K562 (cell line): ENCODE measurements around the gene SDK1. TPM values are rescaled to one million over a fixed set of nuclear protein-coding genes. Genes with fewer than 3 reads are reported as not detected.

Experiments used
- ATAC-seq: fragments of 200-7000 bp; cut with Tn5 transposase; 3 replicates; pipeline ENCODE4 v1.9.1; 2020; ENCODE audit warnings: moderate library complexity
- BruUV-seq: library from RNA; stranded (reverse); fragments of 400-500 nt; replicated peaks from 2 replicates; lab custom pipeline; 2021; lab: Mats Ljungman, UMichigan
- CTCF ChIA-PET: fragments of 300-600 bp; formaldehyde crosslinking; extraction: SDS; loops from one replicate; lab custom pipeline; 2021; ENCODE audit warnings: low intra/inter-chr PET ratio; lab: Yijun Ruan, JAX
- POLR2A ChIA-PET: fragments of 300-600, 350-650 bp; sonication (Branson Sonifier 250); formaldehyde crosslinking; extraction: SDS; loops from one replicate; lab custom pipeline; 2021; ENCODE audit warnings: antibody characterized with exemption, inconsistent platforms; lab: Yijun Ruan, JAX
- DNase-seq, 4 experiments: peaks; one replicate each; pipeline versions ENCODE4 v3.0.0 to v3.0.0-alpha.2; 2011 to 2018; ENCODE audit warnings: low spot score in 3 of 4, mixed read lengths in 3 of 4; ENCODE audit errors: extremely low read depth in 1 of 4
- FAIRE-seq: peaks from 2 replicates; lab custom pipeline; 2011; peaks lifted over from hg19 to GRCh38; lab: Jason Lieb, UNC
- H2AFZ ChIP-seq: 2 replicates; pipeline ENCODE4 v1.6.0; 2011; ENCODE audit warnings: low read depth, low read length, control low read depth, inconsistent platforms
- H3K27ac ChIP-seq: fragments of 200-600 bp; 3 replicates; pipeline ENCODE4 v1.8.0; 2011; ENCODE audit warnings: low read depth, mild to moderate bottlenecking, control low read depth, inconsistent platforms, low read length, moderate library complexity, mixed read lengths; ENCODE audit errors: extremely low read depth
- H3K27me3 ChIP-seq, 2 experiments: fragments of 300-600 bp in 1 of 2; 2 replicates in 1 of 2; 3 replicates in 1 of 2; pipeline versions ENCODE4 v1.6.0 to v1.8.0; 2011; ENCODE audit warnings: inconsistent platforms in 2 of 2, low read length in 2 of 2, mild to moderate bottlenecking in 1 of 2, mixed read lengths in 1 of 2, moderate library complexity in 1 of 2; ENCODE audit not compliant: control insufficient read depth in 2 of 2, insufficient read depth in 2 of 2
- H3K36me3 ChIP-seq: fragments of 300-600 bp; 3 replicates; pipeline ENCODE4 v1.8.0; 2011; ENCODE audit warnings: mild to moderate bottlenecking, low read length, inconsistent platforms; ENCODE audit not compliant: control insufficient read depth, insufficient read depth
- H3K4me1 ChIP-seq, 2 experiments: fragments of 200-600 bp in 1 of 2; replicated peaks in 1 of 2; 2 replicates in 1 of 2; 3 replicates in 1 of 2; pipeline versions ENCODE4 v1.5.1 to v1.8.0; 2011; ENCODE audit warnings: inconsistent platforms in 2 of 2, low read length in 2 of 2, mild to moderate bottlenecking in 1 of 2, mixed read lengths in 1 of 2, moderate library complexity in 1 of 2; ENCODE audit not compliant: control insufficient read depth in 2 of 2, insufficient read depth in 2 of 2
- H3K4me2 ChIP-seq: 2 replicates; pipeline ENCODE4 v1.6.1; 2011; ENCODE audit warnings: low read length, control low read depth, inconsistent platforms, mixed read lengths; ENCODE audit not compliant: insufficient read depth
- H3K4me3 ChIP-seq: fragments of 200-600 bp; sonication (generic), shearing (Covaris generic); 2 replicates; pipeline ENCODE4 v1.5.1; 2016; ENCODE audit warnings: control low read depth, inconsistent platforms
- H3K79me2 ChIP-seq: fragments of 200-600 bp; 3 replicates; pipeline ENCODE4 v1.8.0; 2011; ENCODE audit warnings: low read length, inconsistent platforms; ENCODE audit not compliant: control insufficient read depth, insufficient read depth
- H3K9ac ChIP-seq, 2 experiments: 2 replicates each; pipeline versions ENCODE4 v1.6.0 to v1.6.1; 2011; ENCODE audit warnings: low read depth in 2 of 2, low read length in 2 of 2, control low read depth in 1 of 2, inconsistent platforms in 1 of 2, mild to moderate bottlenecking in 1 of 2, mixed read lengths in 1 of 2; ENCODE audit not compliant: insufficient read depth in 1 of 2
- H3K9me1 ChIP-seq: one replicate; pipeline ENCODE4 v1.6.0; 2011; ENCODE audit warnings: inconsistent platforms, mild to moderate bottlenecking, low read length, moderate library complexity; ENCODE audit not compliant: control insufficient read depth, insufficient read depth
- H3K9me3 ChIP-seq: replicated peaks from 2 replicates; pipeline ENCODE4 v1.5.1; 2011; ENCODE audit warnings: low read depth, low read length, inconsistent platforms; ENCODE audit not compliant: control insufficient read depth, insufficient read depth
- H4K20me1 ChIP-seq: replicated peaks from 2 replicates; pipeline ENCODE4 v1.6.1; 2011; ENCODE audit warnings: low read length, inconsistent platforms, mixed read lengths; ENCODE audit not compliant: control insufficient read depth, insufficient read depth
- ARNT ChIP-seq, 2 experiments: fragments of 450-650 bp; IDR thresholded peaks; 2 replicates each; pipeline ENCODE4 v1.6.1; 2016; ENCODE audit warnings: mild to moderate bottlenecking in 1 of 2
- E2F8 ChIP-seq: fragments of 450-650 bp; IDR thresholded peaks from 2 replicates; pipeline ENCODE4 v1.7.1; 2018; ENCODE audit warnings: mild to moderate bottlenecking, low read depth; ENCODE audit not compliant: partially characterized antibody
- TCF15 ChIP-seq: fragments of 250-450 bp; sonication (Bioruptor Pico); IDR thresholded peaks from 2 replicates; pipeline ENCODE4 v1.8.0; 2022; ENCODE audit warnings: moderate library complexity, mild to moderate bottlenecking, inconsistent platforms
- WGBS: fragments of 100-300 bp; shearing (Covaris generic); methylation state at CpG from one replicate; pipeline ENCODE4 v1.1.6; 2016; ENCODE audit warnings: low coverage, mixed read lengths; ENCODE audit not compliant: insufficient coverage; ENCODE audit errors: missing lambda C conversion rate; 5-methylcytosine and 5-hydroxymethylcytosine counted together
- in situ Hi-C: fragments of 300-500 bp; cut with MboI; formaldehyde crosslinking; loops from 4 replicates; pipeline ENCODE4 v1.15.0; 2018; ENCODE audit warnings: inconsistent platforms, mixed read lengths
- intact Hi-C: fragments of 100-400 bp; cut with micrococcal nuclease; formaldehyde crosslinking; loops from 2 replicates; pipeline ENCODE4 v1.14.2; 2022
- polyA plus RNA-seq, 8 experiments: library from polyadenylated mRNA; depleted of rRNA in 4 of 8; stranded (reverse) in 5 of 8; unstranded in 3 of 8; fragments of >200 nt; fragmentation: Nextera tagmentation in 2 of 8; fragmentation: Illumina TruSeq in 1 of 8; extraction: Ambion mirVana in 2 of 8; extraction: Trizol in 1 of 8; gene quantifications; 2 replicates each; pipeline versions ENCODE4 v1.2.1 to v1.2.3, GENCODE V29; 2011 to 2014; ENCODE audit warnings: inconsistent platforms in 1 of 8, missing spikeins in 1 of 8
- total RNA-seq, 7 experiments: library from RNA; depleted of rRNA in 6 of 7; stranded (reverse); fragments of >200 nt in 6 of 7; fragmentation: Illumina TruSeq in 2 of 7; extraction: Trizol in 2 of 7; gene quantifications; 2 replicates each; pipeline versions ENCODE4 v1.2.1 to v1.2.3, GENCODE V29; 2011 to 2021; ENCODE audit warnings: low replicate concordance in 1 of 7

Gene SDK1
- total and polyA plus RNA-seq, 9 of the 15 experiments (the other 6 are each of a cell fraction or from before 2014, with no cell fraction given) = 0.16 TPM; not detected in 8

GRCh38 chr7:3327099-3327498 is 26.0 kb downstream of the SDK1 start:
- intact Hi-C loops = no loop called here
- H3K9ac ChIP-seq = no peak overlapping the region
- TF ChIP-seq E2F8 (no peak), ARNT (IDR thresholded peaks at IDR 0.05) (no peak), TCF15 (CRISPR knock-in tag) (no peak)
- POLR2A ChIA-PET = interaction anchor here (0.7 kb wide), 1 partner anchor 239 kb away, joined by 3 read pairs; no protein-coding TSS in a partner anchor
- in situ Hi-C loops = no loop called here
- CTCF ChIA-PET = no interaction called here
- no peak overlapping the region for H3K4me2 ChIP-seq
- no peak overlapping the region for H3K4me3 ChIP-seq
- no peak for DNase-seq
- no peak overlapping the region for H3K27ac ChIP-seq
- H3K9me1 ChIP-seq = no peaks in the 10 kb centered on the region
- no peaks in the 10 kb centered on the region for H4K20me1 ChIP-seq
- H3K27me3 ChIP-seq = no peaks in the 10 kb centered on the region
- no peaks in the 10 kb centered on the region for H3K79me2 ChIP-seq
- 0% methylated on average over 2 of the region's 2 CpGs for WGBS
- no peak for FAIRE-seq
- no peak for ATAC-seq
- no TSS peak for BruUV-seq
- H3K4me1 ChIP-seq = no peaks in the 10 kb centered on the region
- no peaks in the 10 kb centered on the region for H3K9me3 ChIP-seq
- no peaks in the 10 kb centered on the region for H3K36me3 ChIP-seq
- no peak overlapping the region for H2AFZ ChIP-seq
